GM19455 (cell line): ENCODE data around the gene OR51D1.

Experiments used
- ATAC-seq: cut with Tn5 transposase; IDR thresholded peaks from one replicate; pipeline ENCODE4 v1.9.1; 2021; ENCODE audit not compliant: unreplicated experiment

Gene OR51D1

GRCh38 chr11:4644233-4644632 lies 7.0 kb downstream of the OR51D1 start:
- ATAC-seq = no peak

DNA sequence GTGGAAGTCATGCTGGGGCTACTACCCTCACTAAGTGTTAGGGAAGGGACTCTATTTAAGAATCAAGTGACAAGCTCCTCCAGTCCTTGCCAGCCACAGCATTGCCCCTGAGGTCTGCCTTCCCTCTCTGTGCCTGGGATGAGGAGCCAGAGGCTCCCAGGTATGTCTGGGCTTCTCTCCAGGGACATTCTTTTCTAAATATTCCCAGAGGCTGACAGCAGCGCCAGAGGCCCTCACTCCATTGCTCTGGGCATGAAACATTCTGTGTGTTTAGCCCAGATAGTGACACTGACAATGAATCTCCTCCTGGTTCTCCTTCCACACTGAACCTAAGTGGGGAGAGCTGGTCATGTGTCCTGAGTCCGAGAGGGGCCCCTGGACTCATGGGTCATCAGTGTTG lies 8.7 kb downstream of the OR51D1 start:
- ATAC-seq = no peak

- ATAC-seq = no peak
Observed at GRCh38 chr11:4647766-4648165, 10.5 kb downstream of the OR51D1 start.

DNA sequence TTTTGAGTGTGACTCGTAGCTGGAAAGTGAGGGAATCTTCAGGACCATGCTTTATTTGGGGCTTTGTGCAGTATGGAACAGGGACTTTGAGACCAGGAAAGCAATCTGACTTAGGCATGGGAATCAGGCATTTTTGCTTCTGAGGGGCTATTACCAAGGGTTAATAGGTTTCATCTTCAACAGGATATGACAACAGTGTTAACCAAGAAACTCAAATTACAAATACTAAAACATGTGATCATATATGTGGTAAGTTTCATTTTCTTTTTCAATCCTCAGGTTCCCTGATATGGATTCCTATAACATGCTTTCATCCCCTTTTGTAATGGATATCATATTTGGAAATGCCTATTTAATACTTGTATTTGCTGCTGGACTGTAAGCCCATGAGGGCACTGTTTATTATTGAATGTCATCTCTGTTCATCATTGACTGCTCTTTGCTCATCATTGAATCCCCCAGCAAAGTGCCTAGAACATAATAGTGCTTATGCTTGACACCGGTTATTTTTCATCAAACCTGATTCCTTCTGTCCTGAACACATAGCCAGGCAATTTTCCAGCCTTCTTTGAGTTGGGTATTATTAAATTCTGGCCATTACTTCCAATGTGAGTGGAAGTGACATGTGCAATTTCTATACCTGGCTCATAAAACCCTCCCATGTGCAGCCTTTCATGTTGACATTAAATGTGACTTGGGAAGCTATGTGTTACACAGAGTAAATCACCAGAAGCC lies 17.5 kb downstream of the OR51D1 start:
- no peak for ATAC-seq

DNA sequence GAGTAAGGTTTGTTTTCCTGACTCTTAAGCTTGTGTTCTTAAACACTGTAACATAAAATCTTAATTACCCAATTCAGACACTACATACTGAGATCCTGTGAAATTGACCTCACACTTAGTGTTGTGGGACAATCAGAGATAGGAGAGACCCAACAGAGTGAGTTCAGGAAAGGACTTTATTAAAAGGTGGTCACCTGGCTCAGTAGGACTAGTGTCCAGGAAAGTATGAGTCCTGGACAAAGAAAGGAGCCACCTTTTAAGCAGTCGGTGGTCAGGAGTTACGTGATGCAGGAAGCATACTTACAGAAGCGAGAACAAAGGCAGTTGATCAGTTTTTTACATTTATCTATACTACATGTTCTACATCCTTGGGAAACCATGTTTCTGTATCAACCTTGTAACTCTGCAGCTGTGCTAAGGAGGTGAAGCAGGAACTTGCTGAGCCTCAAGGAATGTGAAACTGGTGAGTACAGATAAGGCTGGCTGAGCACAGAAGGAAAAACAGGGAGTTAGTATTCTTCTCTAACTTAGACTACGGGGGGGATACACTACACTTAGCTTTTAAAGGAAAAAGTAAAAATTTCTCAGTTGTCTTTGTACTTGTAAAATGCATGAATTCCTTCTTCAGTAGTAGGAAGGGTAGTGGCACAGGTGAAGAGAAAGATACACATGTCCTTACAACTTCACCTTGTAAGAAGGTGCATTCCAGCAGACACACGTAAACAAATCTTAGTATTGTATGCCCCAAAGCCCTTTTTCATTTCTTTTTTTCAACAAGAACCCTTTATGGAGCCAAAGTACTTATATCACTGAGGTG lies 21.6 kb downstream of the OR51D1 start:
- no peak for ATAC-seq

DNA sequence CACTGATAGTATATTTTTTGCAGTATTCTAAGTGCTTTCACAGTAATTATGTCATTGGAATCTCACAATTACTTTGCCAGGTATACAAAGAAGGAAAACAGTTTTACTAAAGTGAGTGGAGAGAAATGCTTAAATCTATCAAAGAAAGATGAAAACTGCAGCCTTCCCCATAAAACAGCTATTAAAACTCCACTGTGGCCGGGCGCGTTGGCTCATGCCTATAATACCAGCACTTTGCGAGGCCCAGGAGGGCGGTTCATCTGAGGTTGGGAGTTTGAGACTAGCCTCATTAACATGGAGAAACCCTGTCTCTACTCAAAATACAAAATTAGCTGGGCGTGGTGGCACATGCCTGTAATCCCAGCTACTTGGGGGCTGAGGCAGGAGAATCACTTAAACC lies 25.6 kb downstream of the OR51D1 start:
- ATAC-seq = no peak

DNA sequence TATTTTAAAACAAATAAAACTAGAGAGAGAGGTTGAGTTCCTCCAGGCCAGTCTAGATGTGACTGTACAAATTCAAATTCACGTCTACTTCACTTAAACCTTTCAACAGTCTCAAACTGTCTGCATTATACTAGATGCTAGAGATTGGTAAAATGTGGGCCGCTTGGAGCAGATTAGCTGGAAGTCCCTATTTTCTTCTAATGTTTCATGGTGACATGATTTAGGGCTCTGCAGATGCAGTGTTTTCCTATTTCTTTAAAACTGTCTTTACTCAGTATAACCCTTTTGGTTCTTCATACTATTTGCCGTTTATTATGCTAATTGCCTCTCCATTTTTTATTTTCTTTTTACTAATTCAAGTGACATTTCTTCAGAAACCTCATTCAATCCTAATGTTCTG lies 26.9 kb downstream of the OR51D1 start:
- ATAC-seq = no peak

- no peak for ATAC-seq
Observed at GRCh38 chr11:4664786-4665185, 27.5 kb downstream of the OR51D1 start.

GRCh38 chr11:4665424-4665823 lies 28.1 kb downstream of the OR51D1 start:
- ATAC-seq = no peak

- ATAC-seq = no peak
Observed at GRCh38 chr11:4671741-4672140, 34.5 kb downstream of the OR51D1 start.

GRCh38 chr11:4672470-4672869 lies 35.2 kb downstream of the OR51D1 start:
- ATAC-seq = no peak

DNA sequence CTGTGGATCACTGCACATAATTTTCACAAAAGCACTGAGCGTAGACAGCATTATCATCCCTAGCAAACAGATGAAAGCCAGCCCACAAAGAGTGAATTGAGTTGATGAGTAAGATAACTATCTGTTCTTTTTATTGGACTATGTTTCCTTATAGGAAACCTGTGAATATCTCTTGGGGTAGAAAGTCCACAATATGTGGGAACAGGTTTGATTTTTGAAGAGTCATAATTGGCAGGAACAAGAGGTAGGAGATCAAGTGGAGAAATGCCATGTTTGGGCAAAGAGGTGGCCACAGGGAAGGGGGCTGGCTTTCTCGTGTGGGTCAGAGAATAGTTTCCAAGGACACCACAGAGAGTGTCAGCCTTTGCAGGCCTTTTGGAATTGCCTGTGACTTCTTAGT lies 36.5 kb downstream of the OR51D1 start:
- no peak for ATAC-seq

DNA sequence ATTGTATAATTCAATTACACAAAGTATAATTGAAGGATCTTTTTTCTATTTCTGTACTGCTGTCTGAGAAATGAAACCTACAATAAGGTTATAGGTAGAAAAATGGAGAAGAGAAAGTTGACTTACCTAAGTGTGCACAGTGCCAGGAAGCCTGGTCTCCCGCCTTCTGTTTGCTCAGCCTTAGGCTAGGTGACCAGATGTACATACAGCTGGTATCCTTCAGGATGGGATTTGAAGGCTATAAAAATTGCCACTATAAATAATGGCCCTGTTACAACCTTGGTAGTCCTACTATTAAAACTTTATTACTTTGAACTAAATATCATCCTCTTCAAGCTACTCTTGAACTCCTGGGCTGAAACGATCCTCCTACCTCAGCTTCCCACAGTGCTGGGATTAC lies 40.7 kb downstream of the OR51D1 start:
- no peak for ATAC-seq

GRCh38 chr11:4680341-4680740 lies 43.1 kb downstream of the OR51D1 start:
- ATAC-seq = no peak

- no peak for ATAC-seq
Observed at GRCh38 chr11:4682623-4683419, 45.5 kb downstream of the OR51D1 start.

DNA sequence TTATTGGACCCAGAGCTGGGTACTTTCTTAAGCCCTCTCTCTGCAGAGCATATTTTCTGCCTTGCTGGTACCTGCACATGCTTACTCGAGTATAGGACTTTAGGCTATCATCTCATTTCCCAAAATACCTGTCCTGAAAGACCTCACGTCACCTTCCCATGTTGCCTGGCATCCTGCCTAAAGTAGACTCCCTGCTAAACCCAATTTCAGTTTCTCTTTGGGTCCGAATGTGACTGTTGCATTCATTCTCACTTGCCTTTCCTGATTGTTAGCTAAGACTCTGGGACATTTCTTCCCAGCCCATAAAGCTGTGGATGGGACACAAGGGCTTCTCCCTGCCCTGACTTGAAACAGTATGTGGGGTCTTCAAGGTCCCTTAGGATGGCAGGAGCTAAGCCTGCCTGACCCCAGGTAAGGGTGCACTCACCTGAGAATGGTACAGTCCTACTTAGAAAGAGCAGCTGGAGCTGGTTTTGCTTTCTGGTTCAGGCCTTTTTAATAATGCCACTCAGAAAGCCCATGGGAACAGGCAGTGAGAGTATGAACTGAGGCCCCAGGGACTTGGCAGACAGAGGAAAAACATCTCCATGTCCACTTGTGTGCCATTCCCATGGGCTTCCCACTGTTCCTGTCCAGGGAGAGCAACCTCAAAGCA lies 47.5 kb downstream of the OR51D1 start:
- no peak for ATAC-seq
